Stomach (tissue), 4 donors: Measurements from ENCODE around the gene XRCC6.

ENCODE experiments used
- CTCF ChIP-seq, 7 experiments: fragments of 450-650 bp in 4 of 7; fragments of 200-600 bp in 3 of 7; sonication (generic) in 3 of 7; IDR thresholded peaks; one replicate each; pipeline ENCODE4 v1.5.1; 2016 to 2019; ENCODE audit warnings: antibody characterized with exemption in 7 of 7, control low read depth in 2 of 7, mild to moderate bottlenecking in 1 of 7
- POLR2A ChIP-seq, 4 donors: fragments of 450-650 bp; IDR thresholded peaks; one replicate each; pipeline ENCODE4 v1.6.1; 2016; ENCODE audit warnings: antibody characterized with exemption in 4 of 4, control low read depth in 2 of 4, mild to moderate bottlenecking in 1 of 4, moderate library complexity in 1 of 4

GRCh38 chr22:41598081-41598480 lies 23.0 kb upstream of the XRCC6 start:
- no peak for TF ChIP-seq POLR2A (IDR thresholded peaks at IDR 0.05)
- no peak for TF ChIP-seq CTCF (IDR thresholded peaks at IDR 0.05)
